ENCODE measurements around the gene NUP37. TPM values are rescaled to one million over a fixed set of nuclear protein-coding genes. Genes with fewer than 3 reads are reported as not detected.
"Not testable (repeated sequence)": the region's sequence is repeated elsewhere in the genome, so short reads cannot be mapped to it uniquely, and the experiment has no call there.

Gene NUP37
- total RNA-seq, 2 donors from 2014 or later, result 13.8 to 14.9 TPM

DNA sequence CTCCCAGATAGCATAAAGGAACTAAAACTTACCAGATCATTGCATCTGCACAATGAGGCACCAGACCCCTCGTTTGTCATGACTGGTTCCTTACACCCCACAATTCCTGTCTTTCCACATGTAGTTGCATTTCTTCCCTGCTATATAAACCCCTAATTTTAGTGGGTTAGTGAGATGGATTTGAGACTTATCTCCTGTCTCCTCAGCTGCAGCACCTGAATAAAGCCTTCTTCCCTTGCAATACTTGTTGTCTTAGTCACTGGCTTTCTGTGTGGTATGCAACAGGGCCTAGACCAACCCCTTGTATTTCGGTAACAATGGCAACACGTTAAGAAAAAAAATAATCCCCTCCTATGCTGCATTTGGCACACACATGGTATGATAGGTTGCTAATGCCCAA lies 13.0 kb downstream of the NUP37 start:
- H3K27me3 ChIP-seq (replicated peaks; ENCODE audit: insufficient read depth), result no peaks in the 10 kb centered on the region

DNA sequence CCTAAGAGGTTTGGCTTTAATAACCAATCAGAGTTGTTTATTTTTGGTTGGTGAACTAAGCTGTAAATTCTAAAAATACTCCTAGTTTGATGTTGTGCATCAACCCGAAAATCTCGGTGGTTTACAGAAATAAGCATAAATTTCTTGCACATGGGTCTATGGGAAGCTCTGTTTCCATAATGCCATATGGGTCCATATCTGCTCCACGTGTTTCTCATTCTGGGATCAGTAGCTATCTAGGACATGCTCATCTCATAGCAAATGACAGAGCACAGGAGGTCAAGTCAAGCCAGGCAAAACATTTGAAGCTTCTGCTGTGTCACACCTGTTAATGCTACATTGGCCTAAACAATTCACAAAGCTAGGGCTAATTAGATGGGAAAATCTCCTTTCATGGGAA lies 23.1 kb downstream of the NUP37 start:
- Histone ChIP-seq H3K27me3 (replicated peaks; ENCODE audit: insufficient read depth) (no peaks in the 10 kb centered on the region), H3K36me3 (no peaks in the 10 kb centered on the region), H3K4me3 (no peak overlapping the region), H3K9me3 (no peaks in the 10 kb centered on the region), H3K4me1 (ENCODE audit: control insufficient read depth in 1 of 2, low read depth in 2 of 2) (no peaks in the 10 kb centered on the region), H3K27ac (no peak overlapping the region)
- ATAC-seq (ENCODE audit: insufficient number of reproducible peaks, low FRiP score, low read depth) (no peak), DNase-seq (ENCODE audit: low spot score) (no peak)
- TF ChIP-seq, protein P1, sequence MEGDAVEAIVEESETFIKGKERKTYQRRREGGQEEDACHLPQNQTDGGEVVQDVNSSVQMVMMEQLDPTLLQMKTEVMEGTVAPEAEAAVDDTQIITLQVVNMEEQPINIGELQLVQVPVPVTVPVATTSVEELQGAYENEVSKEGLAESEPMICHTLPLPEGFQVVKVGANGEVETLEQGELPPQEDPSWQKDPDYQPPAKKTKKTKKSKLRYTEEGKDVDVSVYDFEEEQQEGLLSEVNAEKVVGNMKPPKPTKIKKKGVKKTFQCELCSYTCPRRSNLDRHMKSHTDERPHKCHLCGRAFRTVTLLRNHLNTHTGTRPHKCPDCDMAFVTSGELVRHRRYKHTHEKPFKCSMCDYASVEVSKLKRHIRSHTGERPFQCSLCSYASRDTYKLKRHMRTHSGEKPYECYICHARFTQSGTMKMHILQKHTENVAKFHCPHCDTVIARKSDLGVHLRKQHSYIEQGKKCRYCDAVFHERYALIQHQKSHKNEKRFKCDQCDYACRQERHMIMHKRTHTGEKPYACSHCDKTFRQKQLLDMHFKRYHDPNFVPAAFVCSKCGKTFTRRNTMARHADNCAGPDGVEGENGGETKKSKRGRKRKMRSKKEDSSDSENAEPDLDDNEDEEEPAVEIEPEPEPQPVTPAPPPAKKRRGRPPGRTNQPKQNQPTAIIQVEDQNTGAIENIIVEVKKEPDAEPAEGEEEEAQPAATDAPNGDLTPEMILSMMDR (IDR thresholded peaks at IDR 0.05), result no peak

More for the DNA sequence above, 13.0 kb downstream of the NUP37 start:
- H3K27ac ChIP-seq, result no peak overlapping the region
- no peaks in the 10 kb centered on the region for H3K9me3 ChIP-seq
- DNase-seq (ENCODE audit: low spot score) (no peak), ATAC-seq (ENCODE audit: insufficient number of reproducible peaks, low FRiP score, low read depth) (no peak)
- TF ChIP-seq, protein P1 (IDR thresholded peaks at IDR 0.05), result no peak
- H3K4me1 ChIP-seq (ENCODE audit: control insufficient read depth in 1 of 2, low read depth in 2 of 2), result no peaks in the 10 kb centered on the region
- peaks cover 19% of the 10 kb centered on the region for H3K36me3 ChIP-seq
- no peak overlapping the region for H3K4me3 ChIP-seq

DNA sequence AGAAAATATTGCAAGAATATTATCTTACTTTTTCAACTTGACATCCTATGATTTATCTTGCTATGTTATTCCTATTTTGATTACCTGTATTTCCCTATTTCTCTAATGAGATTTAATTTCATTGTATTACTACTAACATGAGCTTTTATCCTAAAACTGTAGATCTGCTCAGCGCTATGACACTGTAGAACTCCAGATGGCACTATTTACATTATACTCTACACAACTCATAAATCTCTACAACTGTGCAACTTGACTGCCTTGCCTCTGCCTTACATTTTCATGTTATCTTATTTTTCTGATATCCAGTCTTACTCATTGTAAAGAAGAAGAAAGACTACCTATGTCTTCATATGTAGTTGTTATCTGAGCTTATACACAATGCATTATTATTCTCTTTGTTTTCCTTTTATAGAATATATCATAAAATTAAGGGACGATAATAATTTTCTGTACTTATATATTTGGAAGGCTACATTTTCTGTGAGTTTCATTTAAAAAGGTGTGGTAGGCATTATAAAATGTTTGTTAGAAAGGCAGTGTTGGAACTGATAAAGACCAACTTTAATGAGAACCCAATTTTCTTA lies 24.1 kb downstream of the NUP37 start:
- Histone ChIP-seq H3K27me3 (replicated peaks; ENCODE audit: insufficient read depth) (no peaks in the 10 kb centered on the region), H3K4me1 (ENCODE audit: control insufficient read depth in 1 of 2, low read depth in 2 of 2) (no peaks in the 10 kb centered on the region), H3K9me3 (no peaks in the 10 kb centered on the region), H3K4me3 (no peak overlapping the region), H3K27ac (no peak overlapping the region), H3K36me3 (no peaks in the 10 kb centered on the region)
- ATAC-seq (ENCODE audit: insufficient number of reproducible peaks, low FRiP score, low read depth) (no peak), DNase-seq (ENCODE audit: low spot score) (no peak)
- TF ChIP-seq, protein P1 (IDR thresholded peaks at IDR 0.05), result no peak

DNA sequence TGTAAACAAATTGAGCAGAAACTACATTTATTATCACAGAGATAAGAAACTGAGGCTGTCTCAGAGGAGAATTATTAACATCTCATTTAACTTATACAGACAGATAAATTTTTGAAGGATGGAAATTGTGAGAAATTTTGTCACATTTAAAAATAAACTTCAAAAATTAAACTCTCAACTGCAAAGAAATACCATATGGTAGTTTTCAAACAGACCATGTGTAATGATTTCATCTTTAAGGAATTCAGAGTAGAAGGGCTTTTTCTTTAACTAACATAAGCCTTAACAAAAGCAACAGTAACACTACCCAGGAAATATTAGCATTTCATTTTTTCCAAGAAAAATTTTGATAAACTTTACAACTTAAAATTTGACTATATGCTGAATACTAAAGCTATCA lies 26.6 kb downstream of the NUP37 start:
- Histone ChIP-seq H3K27me3 (replicated peaks; ENCODE audit: insufficient read depth) (no peaks in the 10 kb centered on the region), H3K9me3 (no peaks in the 10 kb centered on the region), H3K4me1 (ENCODE audit: control insufficient read depth in 1 of 2, low read depth in 2 of 2) (no peaks in the 10 kb centered on the region), H3K36me3 (no peaks in the 10 kb centered on the region), H3K27ac (no peak overlapping the region), H3K4me3 (no peak overlapping the region)
- ATAC-seq (ENCODE audit: insufficient number of reproducible peaks, low FRiP score, low read depth) (no peak), DNase-seq (ENCODE audit: low spot score) (no peak)
- TF ChIP-seq, protein P1 (IDR thresholded peaks at IDR 0.05), result no peak

DNA sequence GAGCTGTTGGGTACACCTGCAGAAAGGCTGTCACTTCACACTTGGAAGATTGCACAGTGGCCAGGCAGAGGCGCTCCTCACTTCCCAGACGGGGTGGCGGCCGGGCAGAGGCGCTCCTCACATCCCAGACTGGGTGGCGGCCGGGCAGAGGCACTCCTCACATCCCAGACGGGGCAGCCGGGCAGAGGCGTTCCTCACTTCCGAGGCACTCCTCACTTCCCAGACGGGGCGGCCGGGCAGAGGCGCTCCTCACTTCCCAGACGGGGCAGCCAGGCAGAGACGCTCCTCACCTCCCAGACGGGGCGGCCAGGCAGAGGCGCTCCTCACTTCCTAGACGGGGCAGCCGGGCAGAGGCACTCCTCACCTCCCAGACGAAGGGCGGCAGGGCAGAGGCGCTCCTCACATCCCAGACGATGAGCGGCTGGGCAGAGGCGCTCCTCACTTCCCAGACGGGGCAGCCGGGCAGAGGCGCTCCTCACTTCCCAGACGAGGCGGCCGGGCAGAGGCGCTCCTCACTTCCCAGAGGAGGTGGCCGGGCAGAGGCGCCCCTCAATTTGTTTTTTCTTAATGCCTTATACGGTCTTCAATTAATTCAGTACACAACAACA lies 30.6 kb downstream of the NUP37 start:
- not testable (repeated sequence) for H3K36me3 ChIP-seq; H3K4me1 ChIP-seq (ENCODE audit: control insufficient read depth in 1 of 2, low read depth in 2 of 2); H3K27me3 ChIP-seq (replicated peaks; ENCODE audit: insufficient read depth); H3K9me3 ChIP-seq; DNase-seq (ENCODE audit: low spot score); H3K27ac ChIP-seq; ATAC-seq (ENCODE audit: insufficient number of reproducible peaks, low FRiP score, low read depth); H3K4me3 ChIP-seq

DNA sequence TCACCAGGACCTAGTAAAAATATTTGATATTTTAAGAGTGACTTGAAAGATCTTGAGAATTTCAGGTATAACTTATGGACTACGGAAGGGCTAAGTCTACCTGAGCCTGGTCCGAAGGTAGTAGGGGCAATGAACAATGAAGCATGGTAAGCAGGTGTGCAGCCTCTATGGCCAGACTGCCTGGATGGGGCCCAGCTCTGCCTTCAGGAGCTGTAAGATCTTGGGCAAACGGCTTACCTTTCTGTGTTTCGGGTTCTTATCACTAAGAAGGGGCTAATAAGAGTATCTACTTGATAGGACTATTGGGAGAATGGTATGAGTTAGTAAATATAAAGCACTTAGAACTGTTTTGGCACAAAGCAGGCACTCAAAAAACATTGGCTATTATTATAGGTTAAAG lies 39.1 kb downstream of the NUP37 start:
- Histone ChIP-seq H3K27ac (no peak overlapping the region), H3K36me3 (peaks cover 17% of the 10 kb centered on the region), H3K4me3 (no peak overlapping the region), H3K27me3 (replicated peaks; ENCODE audit: insufficient read depth) (no peaks in the 10 kb centered on the region), H3K4me1 (ENCODE audit: control insufficient read depth in 1 of 2, low read depth in 2 of 2) (no peaks in the 10 kb centered on the region), H3K9me3 (no peaks in the 10 kb centered on the region)
- DNase-seq (ENCODE audit: low spot score) (no peak), ATAC-seq (ENCODE audit: insufficient number of reproducible peaks, low FRiP score, low read depth) (no peak)
- TF ChIP-seq, protein P1 (IDR thresholded peaks at IDR 0.05), result no peak

DNA sequence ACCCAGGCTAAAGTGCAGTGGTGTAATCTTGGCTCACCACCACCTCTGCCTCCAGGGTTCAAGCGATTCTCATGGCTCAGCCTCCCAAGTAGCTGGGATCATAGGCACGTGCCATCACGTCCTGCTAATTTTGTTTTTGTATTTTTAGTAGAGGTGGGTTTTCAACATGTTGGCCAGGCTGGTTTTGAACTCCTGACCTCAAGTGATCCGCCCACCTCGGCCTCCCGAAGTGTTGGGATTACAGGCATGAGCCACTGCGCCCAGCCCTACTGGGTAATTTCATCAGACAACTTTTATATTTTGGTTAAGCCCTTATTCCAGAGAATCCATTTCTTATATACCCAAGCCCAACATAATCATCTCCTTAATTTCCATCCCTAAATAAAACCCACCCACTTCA lies 47.8 kb downstream of the NUP37 start:
- H3K9me3 ChIP-seq; H3K27ac ChIP-seq; DNase-seq (ENCODE audit: low spot score); H3K27me3 ChIP-seq (replicated peaks; ENCODE audit: insufficient read depth); H3K36me3 ChIP-seq; ATAC-seq (ENCODE audit: insufficient number of reproducible peaks, low FRiP score, low read depth); H3K4me1 ChIP-seq (ENCODE audit: control insufficient read depth in 1 of 2, low read depth in 2 of 2); H3K4me3 ChIP-seq: not testable (repeated sequence)
